ENCODE data around the gene RANBP10. TPM values are rescaled to one million over a fixed set of nuclear protein-coding genes. Genes with fewer than 3 reads are reported as not detected.

The RANBP10 gene
- total RNA-seq, 1 donor from 2014 or later = 34.4 TPM

DNA sequence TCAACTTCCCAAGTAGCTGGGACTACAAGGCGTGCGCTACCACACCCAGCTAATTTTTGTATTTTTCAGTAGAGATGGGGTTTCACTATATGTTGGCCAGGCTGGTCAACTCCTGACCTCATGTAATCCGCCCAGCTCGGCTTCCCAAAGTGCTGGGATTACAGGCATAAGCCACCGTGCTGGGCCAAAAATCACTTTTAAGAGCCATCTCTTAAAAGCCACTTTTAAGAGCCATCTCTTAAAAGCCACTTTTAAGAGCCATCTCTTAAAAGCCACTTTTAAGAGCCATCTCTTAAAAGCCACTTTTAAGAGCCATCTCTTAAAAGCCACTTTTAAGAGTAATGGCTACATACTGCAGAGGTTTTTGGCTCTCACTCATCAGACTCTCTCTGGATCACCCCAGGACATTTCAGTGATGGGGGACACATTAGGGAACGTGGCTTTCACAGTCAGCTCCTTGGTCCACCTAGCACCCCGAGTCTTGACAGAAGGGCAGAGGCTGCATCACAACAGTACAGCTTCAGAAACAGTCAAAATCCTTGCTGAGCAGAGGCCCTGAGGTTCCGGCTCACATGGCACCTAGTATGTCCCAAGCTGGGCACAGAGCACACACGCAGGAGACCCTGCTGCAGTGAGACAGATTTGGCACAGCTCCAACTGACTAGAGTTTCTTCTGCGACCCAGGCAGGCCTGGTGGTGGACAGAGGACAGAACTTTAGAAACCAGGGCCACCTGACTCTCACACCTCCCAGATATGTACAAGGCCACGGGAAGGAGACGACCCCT lies 23.6 kb downstream of the RANBP10 start:
- intact Hi-C loops (cut with micrococcal nuclease) = no loop called here

DNA sequence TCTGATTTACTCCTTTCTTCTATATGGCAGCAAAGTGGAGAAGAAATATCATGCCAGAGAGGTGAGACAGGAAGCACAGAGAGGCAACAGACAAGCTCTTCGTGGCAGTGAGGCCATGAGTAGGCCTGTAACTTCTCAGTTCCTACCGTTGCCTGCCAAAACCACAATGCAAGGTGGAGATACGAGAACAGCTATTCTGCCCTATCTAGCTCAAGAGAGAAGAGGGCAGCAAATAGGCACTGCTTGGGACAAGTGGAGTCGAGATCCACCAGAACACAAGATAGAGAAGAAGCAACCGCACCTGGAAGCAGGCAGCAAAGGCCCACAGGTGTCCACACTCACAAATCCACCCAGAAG lies 24.8 kb downstream of the RANBP10 start:
- intact Hi-C loops (cut with micrococcal nuclease) = loop anchor here (2.0 kb wide), 1 partner anchor 25 kb away; the partner anchor contains the start of genes RANBP10 and TSNAXIP1

DNA sequence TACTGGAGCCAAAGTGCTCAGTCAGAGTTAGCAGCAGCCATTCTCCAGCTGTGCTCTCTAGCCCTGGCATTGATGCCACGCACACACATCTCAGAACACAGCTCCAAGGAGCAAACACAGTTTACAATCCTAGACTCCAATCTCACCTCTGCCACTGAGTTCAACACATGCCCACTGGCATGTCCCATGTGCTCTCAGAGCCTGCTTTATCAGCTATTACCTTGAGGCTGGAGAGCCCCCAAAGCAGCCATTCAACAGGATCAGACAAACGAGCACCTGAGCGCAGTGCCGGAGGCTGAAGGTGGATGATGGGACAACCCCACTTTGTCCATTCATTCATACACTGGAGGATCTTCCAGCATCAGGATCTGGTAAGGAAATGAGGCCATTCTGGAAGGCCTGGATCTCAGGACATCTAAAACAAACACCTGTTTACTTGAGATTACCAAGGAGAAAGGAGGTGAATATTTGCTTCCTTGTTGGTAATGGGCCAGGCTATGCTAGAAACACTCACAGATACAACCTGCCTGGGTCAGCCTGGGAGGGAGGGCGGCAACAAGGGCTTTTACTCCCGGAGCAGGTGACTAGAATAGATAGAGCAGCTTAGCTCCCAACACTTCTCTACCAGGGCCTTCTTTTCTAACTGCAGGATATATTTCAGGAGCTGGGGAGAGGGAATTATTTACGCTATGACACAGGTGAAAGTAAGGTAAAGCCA lies 25.4 kb downstream of the RANBP10 start:
- intact Hi-C loops (cut with micrococcal nuclease) = loop anchor here (2.0 kb wide), 1 partner anchor 26 kb away; the partner anchor contains the start of genes RANBP10 and TSNAXIP1

DNA sequence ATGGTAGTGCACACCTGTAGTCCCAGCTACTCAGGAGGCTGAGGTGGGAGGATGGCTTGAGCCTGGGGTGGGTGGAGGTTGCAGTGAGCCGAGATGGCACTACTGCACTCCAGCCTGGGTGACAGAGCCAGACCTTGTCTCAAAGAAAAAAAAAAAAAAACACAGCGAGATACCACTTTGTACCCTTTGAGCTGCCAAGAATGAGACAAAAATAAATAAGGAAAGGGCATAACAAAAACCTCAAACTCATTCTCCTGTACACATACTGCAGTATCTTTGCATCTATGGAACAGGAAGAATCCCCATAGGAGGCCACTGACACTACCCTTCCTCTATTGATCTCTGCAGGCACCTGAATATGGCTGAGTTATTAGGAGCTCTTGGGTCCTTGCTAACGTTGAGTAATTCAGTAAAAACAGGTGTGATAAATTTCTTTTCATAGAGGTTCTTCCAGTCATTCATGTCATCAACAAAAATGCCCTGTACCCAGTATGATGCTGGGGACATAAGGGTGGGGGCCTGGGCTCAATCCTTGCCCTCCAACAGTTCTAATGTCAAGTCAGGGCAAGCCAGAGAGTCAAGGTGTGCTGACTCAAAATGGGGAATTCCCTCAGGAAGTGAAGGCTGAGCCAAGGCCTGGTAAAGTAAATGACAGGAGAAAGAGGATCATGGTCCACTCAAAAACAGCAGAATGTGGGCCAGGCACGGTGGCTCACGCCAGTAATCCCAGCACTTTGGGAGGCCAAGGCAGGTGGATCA lies 26.9 kb downstream of the RANBP10 start:
- intact Hi-C loops (cut with micrococcal nuclease) = loop anchor here (2.0 kb wide), 1 partner anchor 27 kb away; the partner anchor contains the start of genes RANBP10 and TSNAXIP1

DNA sequence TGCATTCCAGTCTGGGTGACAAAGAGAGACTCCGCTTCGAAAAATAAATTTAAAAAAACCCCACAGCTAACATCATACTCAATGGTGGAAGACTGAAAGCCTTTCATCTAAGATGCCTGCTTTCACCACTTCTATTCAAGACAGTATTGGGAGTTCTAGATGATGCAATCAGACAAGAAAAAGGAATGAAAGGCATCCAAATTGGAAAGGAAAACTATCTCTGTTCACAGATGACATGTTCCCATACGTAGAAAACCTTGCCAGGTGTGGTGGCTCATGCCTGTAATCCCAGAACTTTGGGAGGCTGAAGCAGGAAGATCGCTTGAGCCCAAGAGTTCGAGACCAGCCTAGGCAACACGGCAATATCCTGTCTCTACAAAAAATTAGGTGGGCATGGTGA lies 31.1 kb downstream of the RANBP10 start:
- intact Hi-C loops (cut with micrococcal nuclease) = no loop called here

DNA sequence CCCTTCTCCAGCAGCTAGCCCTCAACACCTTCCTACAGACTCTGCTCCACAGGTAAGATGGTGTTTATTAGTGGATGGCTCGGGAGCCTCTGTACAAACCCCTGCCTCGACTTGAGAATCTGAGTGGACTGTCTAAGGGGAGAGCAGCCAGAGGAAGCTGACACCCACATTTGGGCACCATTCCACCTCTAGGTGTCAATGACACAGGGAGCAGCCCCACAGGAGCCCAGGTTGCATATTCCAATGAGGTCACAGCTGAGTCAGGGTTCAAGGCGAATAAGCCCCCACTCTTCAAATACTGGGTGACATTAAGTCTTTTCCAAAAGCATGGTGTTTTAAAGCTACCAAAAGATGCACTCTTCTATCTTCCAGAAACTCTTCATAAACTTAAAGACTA lies 31.9 kb downstream of the RANBP10 start:
- intact Hi-C loops (cut with micrococcal nuclease) = no loop called here

DNA sequence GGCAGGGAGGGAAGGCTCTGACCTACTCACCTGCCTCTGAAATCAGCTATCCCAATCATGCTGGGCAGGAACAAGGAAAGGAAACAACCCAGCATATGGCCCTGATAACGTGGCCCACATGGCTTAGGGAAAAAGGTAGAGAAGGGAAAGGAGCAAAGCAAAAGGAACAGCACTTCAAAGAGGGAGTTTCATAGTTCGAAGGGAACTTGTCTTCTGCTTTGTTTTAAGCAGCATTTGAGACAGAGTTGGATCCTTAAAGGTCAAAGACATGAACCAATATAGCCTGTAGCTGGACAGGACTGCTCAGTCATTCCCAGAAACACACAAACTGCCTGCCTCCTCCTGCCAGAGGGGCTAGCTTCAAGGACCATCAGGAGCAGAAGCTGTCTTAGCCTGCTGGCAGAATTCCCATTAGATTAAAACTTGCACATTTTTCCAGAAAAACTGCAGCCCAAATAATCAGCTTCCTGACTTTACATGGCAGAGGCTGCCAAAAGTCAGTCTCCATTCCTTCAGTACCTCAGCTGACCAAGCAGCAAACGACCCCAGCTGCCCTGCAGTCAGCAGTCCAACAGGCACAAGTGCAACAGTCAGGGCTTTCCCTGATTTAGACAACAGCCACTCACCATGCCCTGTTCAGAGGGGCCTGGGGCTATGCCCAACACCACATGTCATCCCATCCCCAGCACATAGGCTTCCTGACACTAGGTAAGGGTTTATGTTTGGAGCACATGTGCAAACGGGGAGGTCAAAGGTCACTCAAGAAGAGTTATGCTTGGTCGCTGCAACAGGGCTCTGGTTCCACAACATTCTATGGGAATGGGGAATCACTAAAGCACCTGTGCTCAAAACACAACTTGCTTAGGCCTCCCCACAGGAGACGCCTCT lies 32.5 kb downstream of the RANBP10 start:
- intact Hi-C loops (cut with micrococcal nuclease) = no loop called here

DNA sequence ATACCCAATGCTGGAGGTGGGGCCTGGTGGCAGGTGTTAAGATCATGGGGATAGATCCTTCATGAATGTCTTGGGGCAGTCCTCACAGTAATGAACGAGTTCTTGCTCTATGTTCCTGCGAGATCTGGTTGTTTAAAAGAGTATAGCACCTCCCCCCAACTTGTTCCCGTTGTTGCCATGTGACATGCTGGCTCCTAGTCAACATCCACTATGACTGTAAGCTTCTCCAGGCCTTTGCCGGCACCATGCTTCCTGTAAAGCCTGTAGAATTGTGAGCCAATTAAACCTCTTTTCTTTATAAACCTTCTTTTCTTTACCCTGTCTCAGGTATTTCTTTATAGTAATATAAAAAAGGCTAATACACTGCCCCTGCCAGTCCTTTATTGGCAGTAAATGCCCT lies 33.3 kb downstream of the RANBP10 start:
- intact Hi-C loops (cut with micrococcal nuclease) = no loop called here

DNA sequence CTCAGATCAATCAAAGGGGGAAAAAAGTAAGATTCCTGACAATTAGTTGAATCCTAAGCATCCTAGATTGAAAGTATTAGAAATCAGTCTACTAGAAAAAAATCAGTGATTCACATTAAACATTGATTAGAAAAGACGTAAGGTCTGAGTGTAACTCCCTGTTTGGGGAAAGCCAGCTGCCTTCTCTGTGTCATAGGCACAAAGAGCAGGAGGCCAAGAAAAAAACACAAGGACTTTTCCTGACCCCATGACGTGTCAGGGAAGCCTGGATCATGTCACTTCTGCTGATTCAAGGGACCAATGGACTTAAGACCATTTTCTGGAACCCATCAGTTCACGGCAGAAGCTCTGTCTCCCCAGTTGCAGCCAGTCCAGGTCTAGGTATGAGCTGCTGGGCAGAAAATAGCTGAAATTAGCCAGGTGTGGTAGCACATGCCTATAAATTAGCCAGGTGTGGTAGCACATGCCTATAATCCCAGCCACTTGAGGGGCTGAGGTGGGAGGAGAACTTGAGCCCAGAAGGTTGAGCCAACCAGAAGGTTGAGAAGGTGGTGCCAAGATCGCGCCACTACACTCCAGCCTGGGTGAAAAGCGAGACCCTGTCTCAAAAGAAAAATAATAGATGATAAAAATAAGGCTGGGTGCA lies 35.9 kb downstream of the RANBP10 start:
- intact Hi-C loops (cut with micrococcal nuclease) = no loop called here

DNA sequence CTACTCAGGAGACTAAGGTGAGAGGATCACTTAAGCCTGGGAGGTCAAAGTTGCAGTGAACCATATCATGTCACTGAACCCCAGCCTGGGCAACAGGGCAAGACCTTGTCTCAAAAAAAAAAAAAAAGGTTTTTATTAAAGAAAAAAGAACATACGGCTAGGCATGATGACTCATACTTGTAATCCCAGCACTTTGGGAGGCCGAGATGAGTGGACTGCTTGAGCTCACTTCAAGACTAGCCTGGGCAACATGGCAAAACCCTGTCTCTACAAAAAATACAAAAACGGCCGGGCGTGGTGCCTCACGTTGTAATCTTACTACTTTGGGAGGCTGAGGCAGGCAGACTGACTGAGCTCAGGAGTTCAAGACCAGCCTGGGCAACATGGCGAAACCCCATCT lies 38.4 kb downstream of the RANBP10 start:
- intact Hi-C loops (cut with micrococcal nuclease) = no loop called here

DNA sequence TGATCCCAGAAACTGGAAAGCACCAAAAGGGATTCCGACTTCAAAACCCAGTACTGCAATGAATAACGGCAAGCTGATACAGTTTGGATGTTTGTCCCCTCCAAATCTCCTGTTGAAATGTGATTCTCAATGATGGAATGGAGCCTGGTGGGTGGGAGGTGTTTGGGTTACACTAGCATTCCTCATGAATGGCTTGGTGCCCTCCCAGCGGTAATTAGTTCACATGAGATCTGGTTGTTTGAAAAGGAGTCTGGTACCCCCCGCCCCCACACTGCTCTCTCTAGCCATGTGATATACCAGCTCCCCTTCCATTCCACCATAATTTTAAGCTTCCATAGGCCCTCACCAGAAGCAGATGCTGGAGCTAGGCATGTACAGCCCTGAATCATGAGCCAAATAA lies 40.1 kb downstream of the RANBP10 start:
- intact Hi-C loops (cut with micrococcal nuclease) = no loop called here

DNA sequence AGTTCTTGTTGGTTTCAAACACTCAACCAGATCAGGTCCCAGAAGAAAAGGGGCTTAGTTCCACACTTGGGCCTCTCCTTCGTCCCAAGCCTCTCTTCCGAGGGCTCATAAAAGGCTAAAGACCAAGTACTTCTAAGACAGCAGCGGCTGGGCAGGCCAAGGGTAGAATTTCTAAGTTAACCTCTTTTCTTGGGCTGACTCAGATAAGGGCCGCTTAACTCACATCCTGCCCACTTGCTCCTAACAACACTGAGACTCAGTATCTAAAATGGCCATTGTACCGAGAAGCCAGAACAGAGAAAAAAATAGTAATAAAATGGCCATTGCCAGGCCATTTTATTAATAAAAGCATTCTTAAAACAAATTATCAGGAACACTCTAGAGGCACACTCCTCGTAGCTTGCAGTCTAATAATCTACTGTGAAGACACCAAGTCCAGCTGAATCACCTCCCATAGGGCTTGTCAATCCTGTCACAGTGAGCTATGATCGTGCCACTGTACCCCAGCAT lies 42.1 kb downstream of the RANBP10 start:
- intact Hi-C loops (cut with micrococcal nuclease) = no loop called here

DNA sequence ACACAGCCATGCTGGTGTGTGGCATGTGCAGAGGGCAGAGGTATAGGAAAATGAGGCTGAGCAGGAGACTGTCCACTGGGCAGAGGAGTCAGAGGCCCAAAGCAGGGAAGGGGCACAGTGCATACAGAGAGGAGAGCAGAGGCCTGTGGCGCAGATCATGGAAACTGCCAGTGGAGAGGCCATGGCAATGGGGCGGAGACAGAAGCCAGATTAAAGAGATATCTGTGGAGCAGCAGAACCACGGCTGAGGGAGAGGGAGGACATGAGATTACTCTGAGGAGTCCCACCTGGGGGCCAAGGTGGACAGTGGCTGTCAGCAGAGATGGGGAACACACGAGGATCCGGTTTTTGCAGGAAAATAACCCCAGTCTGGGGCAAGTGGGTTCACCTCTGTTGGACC lies 43.3 kb downstream of the RANBP10 start:
- intact Hi-C loops (cut with micrococcal nuclease) = no loop called here

DNA sequence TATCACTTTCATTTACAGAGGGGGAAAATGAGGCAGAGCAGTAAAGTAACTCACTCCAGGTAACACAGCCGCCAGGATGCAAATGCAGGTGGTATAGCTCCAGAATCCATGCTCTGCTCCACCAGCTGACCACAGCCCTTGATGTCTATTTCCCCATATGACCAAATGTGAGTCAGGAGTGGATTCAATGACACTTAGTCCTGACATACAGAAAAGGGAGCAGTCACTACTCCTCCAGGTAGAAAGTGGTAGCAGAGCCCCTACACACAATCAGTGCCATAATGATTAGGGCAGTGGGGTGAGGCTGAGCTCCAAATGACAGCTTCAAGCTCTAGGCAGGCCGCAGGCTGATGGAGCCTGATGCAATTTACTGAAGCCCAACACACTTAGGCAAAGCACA lies 44.0 kb downstream of the RANBP10 start:
- intact Hi-C loops (cut with micrococcal nuclease) = no loop called here

DNA sequence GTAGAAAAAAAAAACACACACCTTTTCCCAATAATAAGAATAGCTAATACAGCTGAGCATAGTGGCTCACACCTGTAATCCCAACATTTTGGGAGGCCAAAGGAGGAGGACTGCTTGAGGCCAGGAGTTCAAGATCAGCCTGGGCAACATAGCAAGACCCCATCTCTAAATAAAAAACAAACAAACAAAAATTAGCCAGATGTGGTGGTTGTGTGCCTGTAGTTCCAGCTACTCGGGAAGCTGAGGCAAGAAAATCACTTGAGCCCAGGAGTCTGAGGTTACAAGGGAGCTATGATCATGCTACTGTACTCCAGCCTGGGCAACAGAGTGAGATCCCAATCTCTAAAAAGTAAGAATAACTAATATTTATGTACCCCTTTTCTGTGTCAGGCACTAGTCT lies 44.4 kb downstream of the RANBP10 start:
- intact Hi-C loops (cut with micrococcal nuclease) = no loop called here

DNA sequence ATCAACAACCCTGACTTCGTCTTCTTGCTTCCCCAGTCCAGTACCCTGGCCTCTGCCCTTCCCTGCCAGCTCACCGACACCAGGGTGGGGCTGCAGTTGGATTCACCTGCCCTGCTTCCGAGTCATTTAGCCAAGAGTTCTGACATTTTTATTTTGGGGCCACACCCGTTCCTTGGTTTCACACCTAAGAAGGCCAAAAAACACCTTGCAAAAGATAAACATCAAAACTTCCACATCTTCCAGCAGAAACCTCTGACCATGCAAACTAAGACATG lies 45.5 kb downstream of the RANBP10 start:
- intact Hi-C loops (cut with micrococcal nuclease) = no loop called here

DNA sequence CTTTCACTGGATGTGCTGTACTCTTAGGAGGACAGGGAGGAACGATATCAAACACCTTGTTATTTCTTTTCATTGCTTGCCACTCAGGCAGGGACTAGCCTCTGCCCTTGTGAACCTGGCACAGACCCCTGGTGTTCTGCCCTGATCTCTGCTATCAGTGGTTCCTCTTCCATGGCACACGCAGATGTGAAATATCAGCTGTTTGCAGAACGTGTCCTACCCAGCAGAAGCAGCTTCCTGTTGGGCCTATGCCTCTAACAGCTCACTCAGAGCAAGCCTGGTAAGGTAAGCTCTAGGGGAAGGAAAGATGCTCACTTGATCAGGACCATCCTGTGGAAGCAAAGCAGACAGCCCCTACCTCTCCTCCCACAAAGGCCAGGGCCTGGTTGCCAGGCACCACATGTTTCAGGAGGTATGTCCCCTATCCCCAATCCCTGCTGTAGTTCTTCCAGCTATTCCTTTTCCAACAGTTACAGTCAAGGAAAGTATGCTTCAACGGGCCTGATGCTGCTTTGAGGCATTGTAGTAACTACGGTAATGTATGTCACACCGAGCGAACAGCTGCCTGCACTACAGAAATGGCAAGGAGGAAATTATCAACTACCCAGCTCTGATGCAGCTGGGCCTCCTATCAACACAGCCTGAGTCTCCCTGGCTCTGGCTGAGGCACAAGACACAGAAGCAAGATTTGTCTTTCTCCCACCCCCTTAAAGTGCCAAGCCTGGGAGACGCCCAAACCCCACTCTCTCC lies 46.0 kb downstream of the RANBP10 start:
- intact Hi-C loops (cut with micrococcal nuclease) = no loop called here

DNA sequence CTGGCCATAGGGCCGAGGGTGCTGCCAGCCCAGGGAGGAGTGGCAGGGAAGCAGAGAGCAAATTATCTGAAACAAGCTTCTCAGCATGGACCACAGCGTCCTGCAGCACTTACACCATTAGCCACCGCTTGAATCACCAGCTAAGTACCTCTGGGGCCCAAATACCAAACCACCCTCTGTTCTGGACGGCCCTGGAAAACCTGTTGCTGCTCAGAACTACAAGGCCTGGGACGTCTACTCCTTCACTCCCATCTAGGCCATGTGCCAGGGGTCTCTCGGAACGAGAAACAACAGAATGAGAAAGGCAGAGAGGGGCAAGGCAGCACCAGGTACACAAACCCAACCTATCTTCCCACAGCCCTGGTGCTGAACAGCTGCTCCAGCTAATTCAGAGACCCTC lies 47.4 kb downstream of the RANBP10 start:
- intact Hi-C loops (cut with micrococcal nuclease) = no loop called here

DNA sequence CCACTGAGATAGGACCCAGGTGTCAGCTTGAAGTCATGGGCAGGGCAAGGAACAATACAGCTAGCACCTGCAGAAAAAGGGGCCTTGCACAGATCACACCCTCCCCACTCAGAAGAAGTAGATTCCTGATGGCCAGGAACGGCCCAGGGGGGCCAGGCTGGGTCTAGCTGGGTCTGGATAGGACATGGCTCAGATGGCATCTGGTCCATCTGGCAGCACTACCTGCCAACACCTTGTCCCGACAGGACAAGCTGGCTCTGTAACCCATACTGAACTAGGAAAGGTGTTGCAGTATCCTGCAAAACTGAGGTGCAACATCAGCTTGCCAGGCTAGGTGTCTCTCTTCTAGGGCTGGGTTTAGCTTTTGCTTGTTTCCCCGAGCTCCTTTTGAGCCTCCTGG lies 48.4 kb downstream of the RANBP10 start:
- intact Hi-C loops (cut with micrococcal nuclease) = no loop called here

DNA sequence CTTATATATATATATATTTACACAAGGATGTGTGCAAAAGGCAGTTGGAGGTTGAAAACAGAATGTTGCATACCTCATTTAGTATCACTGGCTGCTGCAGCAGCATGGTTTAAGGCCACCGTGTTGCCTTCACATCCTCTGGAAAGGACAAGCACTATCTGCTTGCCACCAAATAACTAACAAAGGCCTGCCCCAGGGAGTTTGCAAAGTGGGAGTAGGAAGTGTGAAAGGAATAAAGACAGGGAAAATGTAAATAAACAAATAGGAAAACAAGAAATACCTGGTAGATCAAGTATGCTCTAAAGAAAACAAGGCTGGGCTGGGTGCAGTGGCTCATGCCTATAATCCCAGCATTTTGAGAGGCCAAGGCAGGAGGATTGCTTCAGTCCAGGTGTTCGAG lies 53.7 kb downstream of the RANBP10 start:
- intact Hi-C loops (cut with micrococcal nuclease) = no loop called here
